Stimulated activated CD4-positive, alpha-beta T cell treated with anti-CD3 and anti-CD28 coated beads, Interleukin-1b, Interleukin-23, amount 100 ng/mL, for 1 hour (primary cell): ENCODE data around the gene BMP8A.
"Not testable (repeated sequence)": the region's sequence is repeated elsewhere in the genome, so short reads cannot be mapped to it uniquely, and the experiment has no call there.

Experiments
- DNase-seq, 2 donors: peaks; one replicate each; pipeline ENCODE4 v3.0.0-alpha.2; 2020; ENCODE audit warnings: low read depth in 2 of 2

The BMP8A gene

GRCh38 chr1:39483276-39483675 is 8.2 kb upstream of the BMP8A start:
- no peak for DNase-seq

DNA sequence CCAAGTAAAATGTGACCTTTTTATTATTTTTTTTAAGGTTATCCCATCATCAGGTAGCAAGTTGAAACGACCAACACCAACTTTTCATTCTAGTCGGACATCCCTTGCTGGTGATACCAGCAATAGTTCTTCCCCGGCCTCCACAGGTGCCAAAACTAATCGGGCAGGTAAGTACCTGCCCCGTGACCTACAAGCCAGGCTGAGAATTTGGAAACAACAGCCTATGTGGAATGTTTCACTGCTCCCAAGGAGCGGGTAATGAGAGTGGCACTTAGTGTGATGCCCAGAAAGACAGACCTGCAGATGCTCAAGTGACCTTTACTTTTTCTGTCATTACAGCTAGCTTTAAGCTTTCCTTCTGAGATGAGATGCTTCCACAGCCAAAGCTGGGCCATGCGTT is 6.9 kb upstream of the BMP8A start:
- no peak for DNase-seq

DNA sequence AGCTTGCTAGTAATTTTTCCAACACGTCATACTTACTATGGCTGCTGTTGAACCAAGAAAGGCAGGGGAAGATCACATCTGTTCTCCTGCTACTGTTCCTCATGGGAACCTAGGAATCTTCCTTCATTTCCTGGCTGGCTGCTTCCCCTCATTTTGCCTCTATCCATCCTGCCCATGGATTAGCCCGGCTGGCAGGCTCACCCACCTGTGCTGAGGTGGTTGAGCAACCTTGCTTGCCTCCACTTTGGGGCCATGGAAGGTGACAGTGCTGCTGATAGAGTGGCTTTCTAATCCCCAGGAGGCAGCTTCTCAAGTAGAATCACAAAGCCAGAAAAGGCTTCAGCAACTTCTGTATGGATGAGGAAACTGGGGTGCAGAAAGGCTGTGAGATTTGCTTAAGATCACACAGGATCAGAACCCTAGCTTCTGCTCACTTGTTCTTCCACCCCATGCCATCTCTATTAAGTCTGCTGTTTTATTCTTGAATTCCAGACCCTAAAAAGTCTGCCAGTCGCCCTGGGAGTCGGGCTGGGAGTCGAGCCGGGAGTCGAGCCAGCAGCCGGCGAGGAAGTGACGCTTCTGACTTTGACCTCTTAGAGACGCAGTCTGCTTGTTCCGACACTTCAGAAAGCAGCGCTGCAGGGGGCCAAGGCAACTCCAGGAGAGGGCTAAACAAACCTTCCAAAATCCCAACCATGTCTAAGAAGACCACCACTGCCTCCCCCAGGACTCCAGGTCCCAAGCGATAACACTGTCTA is 6.2 kb upstream of the BMP8A start:
- no peak for DNase-seq

DNA sequence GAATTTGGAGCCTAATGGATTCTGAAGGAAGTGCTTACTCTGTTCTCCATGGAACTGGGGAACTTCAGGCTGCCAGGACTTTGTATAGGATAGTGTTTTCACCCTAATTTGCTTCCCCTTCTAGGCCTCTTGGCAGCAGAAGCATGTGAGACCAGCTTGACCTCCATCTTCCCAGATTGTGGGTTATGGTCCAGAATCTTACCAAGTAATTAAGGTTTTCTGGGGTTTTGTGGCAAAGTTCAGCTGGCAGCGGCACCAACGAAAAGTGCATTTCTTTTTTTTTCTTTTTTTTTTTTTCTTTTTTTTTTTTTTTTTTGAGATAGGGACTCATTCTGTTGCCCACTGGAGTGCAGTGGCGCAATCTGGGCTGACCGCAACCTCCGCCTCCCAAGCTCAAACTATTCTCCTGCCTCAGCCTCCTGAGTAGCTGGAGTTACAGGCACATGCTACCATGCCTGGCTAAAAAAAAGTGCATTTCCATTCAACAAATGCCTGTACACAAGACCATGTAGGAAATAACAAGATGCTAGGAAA is 3.4 kb upstream of the BMP8A start:
- DNase-seq = no peak

GRCh38 chr1:39488793-39489566 is 2.5 kb upstream of the BMP8A start:
- DNase-seq = no peak

- no peak for DNase-seq
These were observed 1.7 kb upstream of the BMP8A start for GRCh38 chr1:39489567-39490239.

- no peak for DNase-seq
These were observed 765 bp upstream of the BMP8A start for GRCh38 chr1:39490596-39491145.

DNA sequence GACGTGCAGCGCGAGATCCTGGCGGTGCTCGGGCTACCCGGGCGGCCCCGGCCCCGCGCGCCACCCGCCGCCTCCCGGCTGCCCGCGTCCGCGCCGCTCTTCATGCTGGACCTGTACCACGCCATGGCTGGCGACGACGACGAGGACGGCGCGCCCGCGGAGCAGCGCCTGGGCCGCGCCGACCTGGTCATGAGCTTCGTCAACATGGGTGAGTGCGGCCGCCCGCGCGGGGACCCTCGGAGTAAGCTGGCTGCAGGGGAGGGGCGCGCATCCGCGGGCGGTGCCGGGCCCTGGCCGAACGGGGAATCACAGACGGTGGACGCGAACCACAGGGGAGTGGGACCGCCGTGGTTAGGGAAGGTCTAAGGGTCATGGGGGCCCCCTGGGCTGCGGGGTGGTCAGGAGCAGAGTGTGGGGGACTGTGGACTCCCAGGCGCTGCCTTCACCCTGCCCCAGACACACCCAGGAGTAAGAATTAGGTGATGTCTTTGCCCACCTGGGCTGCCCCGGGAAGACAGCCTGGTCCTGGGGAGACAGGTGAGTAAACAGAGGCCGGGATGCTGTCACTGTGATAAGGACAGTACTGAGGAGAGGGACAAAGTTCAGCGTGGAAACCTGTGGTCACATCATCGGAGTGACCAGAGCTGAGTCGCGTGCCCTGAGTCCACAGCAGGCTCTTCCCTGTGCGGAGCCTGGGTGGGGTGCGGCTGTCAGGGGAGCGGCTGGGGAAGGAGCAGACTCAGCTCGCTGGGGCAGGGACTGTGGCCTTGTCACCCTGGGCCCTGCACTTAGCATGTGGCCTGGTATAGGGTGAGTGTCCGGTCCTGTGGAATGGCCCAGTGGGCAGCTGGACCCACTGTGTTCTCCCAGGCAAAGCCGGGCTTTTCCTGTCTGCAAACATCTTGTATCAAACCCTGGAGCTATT is 944 bp downstream of the BMP8A start:
- not testable (repeated sequence) for DNase-seq

DNA sequence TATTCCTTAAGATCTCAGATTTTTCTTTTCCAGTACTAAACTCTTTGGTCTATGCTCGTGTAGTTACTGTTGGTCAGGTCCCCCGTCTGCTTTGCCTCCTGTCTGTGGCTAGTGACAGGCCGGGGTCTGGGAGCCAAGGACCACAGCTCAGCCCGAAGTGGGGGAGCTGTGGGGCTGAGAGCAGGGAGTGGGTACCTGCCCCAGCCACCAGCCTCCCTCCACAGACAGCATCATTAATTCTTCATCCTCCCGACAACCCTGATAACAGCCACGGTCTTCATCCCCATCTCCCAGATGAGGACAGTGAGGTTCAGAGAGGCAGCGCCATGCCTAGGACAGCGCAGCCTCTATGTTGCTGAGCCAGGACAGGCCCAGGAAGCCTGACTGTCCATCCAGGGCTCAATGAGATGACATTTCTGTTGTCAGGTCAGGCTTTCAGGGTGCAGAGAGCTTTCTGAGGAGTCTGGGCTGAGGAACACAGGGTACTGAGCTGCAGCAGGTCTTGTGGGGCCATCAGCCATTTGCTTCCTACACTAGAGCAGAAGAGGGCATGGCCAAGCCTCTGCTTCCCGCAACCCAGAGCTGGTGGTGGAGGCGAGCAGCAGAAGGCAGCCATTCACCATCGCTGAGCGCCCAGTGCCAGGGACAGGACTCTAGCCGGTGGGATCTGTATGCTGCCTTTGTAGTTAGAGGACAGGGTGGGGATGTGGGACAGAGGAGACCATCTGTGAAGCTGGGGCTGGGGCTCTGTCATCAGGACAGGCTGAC is 1.8 kb downstream of the BMP8A start:
- not testable (repeated sequence) for DNase-seq

DNA sequence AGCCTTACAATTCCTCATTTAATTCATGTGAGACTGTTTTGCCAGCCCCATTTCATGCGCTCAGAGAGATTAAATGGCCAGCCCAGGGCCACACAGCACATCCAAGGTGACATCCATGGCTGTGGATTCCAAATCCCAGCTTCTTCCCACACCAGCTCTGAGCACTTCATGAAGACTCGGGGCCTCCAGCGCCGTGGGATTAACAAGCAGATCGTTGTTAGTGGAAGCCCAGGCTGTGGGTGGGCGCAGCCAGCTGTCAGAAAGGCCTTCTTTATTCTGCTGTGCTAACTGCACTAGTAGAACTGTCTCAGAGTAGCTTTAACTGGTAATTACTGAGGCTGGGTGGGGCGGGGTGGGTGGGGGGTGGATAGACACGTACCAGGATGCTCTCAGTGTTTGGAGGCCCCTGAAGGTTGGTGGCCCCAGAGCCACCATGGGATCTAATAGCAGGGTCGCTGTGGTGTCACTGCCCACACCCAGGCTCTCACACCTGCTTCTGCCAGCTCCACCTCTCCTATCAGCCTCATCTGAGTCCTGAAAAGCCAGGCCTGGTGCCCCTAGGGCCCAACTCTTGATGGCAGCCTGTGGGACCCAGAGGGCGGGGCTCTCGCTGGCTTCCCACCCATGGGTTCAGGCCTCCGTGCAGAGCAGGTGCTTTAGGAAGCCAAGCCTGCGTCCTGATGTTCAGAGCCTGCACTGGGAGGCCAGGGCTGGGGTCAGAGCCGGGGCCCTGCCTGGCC is 3.4 kb downstream of the BMP8A start:
- no peak for DNase-seq

DNA sequence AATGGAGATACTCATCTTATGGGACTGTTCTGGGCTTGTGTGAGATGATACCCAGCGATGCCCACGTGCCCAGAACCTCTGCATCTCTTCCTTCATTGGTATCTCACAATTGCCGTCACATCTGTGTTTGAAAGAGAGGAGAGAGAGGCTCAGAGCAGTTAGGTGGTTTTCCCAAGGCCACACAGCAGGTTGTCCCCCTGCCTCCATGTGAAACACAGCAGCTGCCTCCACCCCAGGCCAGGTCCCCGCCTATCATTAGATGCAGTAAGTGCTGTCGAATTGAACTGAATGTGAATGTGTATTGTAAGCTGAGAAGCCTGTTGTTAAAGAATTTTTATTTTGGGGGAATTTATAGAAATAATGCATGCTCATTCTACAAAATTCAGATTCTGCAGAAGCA is 5.1 kb downstream of the BMP8A start:
- DNase-seq = not testable (repeated sequence)

GRCh38 chr1:39497585-39497984 is 6.1 kb downstream of the BMP8A start:
- DNase-seq = no peak

GRCh38 chr1:39498096-39498710 is 6.8 kb downstream of the BMP8A start:
- not testable (repeated sequence) for DNase-seq

- not testable (repeated sequence) for DNase-seq
These were observed 7.4 kb downstream of the BMP8A start for GRCh38 chr1:39498821-39499220.

- DNase-seq = no peak
These were observed 8.2 kb downstream of the BMP8A start for GRCh38 chr1:39499668-39500067.

DNA sequence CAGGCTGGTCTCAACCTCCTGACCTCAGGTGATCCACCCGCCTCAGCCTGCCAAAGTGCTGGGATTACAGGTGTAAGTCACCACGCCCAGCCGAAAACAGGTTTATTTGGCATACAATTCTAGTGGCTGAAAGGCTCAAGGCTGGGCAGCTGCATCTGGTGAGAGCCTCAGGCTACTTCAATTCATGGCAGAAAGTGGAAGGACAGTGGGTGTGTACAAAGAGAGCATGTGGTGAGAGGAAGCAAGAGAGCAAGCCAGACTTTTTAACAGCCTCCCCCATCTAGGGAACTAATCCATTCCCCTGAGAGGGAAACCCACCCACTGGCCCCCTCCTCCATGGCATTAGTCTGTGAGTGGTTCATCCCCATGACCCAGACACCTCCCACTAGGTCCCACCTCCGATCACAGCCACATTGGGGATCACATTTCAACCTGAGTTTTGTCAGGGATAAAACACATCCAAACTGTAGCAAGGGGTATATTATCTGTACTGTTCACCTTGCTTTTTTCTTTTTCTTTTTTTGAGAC is 9.5 kb downstream of the BMP8A start:
- no peak for DNase-seq

DNA sequence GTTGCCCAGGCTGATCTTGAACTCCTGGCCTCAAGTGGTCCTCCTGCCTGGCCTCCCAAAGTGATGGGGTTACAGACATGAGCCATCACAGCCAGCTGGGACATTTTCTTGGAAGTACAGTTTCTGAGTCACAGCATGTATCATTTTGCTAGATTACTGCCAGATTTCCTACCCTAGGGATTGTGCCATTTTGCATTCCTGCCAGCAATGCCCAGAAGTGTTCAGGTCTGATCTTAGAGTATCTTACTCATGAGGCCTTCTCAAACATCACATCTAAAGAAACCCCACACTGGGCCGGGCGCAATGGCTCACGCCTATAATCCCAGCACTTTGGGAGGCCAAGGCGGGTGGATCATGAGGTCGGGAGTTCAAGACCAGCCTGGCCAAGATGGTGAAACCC is 10.2 kb downstream of the BMP8A start:
- DNase-seq = no peak

DNA sequence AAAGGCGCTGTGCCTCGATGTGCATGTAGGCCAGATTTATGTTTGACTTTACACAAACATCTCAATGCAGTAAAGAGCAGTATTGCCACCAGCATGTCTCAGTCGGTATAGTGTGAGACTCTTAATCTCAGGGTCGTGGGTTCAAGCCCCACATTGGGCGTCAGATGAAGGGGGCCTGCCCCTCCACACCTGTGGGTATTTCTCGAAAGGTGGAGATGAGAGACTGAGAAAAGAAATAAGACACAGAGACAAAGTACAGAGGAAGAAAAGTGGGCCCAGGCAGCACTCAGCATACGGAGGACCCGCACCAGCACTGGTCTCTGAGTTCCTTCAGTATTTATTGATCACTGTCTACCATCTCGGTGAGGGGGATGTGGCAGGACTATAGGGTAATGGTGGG is 13.0 kb downstream of the BMP8A start:
- not testable (repeated sequence) for DNase-seq

DNA sequence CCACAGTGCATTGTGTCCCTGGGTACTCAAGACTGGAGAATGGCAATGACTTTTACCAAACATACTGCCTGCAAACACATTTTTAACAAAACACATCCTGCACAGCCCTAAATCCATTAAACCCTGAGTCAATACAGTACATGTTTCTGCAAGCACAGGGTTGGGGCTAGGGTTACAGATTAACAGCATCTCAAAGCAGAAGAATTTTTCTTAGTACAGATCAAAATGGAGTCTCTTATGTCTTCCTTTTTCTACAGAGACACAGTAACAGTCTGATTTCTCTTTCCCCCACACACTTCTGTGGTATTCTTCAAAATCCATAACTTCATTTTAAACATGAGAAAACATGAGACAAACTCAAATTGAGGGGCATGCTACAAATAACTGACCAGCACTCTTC is 13.9 kb downstream of the BMP8A start:
- DNase-seq = no peak
